PC-3 (cell line): Measurements from ENCODE around the gene HARS1.
"Not testable (repeated sequence)": the region's sequence is repeated elsewhere in the genome, so short reads cannot be mapped to it uniquely, and the experiment has no call there.

Experiments used
- CTCF ChIP-seq: fragments of 300-600 bp; sonication (generic); conservative IDR thresholded peaks from 2 replicates; pipeline ENCODE4 v1.5.1; 2017; ENCODE audit warnings: antibody characterized with exemption, low read depth, mild to moderate bottlenecking, low read length
- EZH2 ChIP-seq: fragments of 300-600 bp; sonication (generic); IDR thresholded peaks from one replicate; pipeline ENCODE4 v1.6.1; 2017; ENCODE audit warnings: antibody characterized with exemption, mild to moderate bottlenecking, low read length; ENCODE audit not compliant: unreplicated experiment

DNA sequence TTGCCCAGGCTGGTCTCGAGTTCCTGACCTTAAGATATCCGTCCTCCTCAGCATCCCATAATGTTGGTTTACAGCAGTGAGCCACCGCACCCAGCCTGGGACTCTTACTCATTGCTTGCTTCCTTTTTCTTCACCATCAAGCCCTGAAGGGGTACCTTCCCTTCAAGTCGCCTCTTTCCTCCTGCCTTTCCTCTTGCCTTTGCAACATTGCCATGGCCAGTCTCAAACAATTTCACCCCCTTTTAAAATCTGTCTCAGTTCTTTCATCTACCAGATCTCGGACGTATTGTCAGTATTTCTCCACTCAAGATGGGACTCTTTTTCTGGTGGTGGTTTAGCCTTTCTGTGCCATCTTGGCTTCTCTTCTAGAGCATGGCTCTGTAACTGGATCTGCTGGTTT, 29.6 kb upstream of the HARS1 start:
- not testable (repeated sequence) for TF ChIP-seq CTCF, EZH2
